Neural progenitor cell (in vitro differentiated cells): ENCODE measurements around the gene EMC10.

Experiments
- CTCF ChIP-seq: fragments of 200-600 bp; sonication (generic); IDR thresholded peaks from 2 replicates; pipeline ENCODE4 v1.5.1; 2017; ENCODE audit warnings: antibody characterized with exemption, mild to moderate bottlenecking
- EZH2 ChIP-seq: fragments of 200-600 bp; sonication (generic); IDR thresholded peaks from 2 replicates; pipeline ENCODE4 v1.6.1; 2017; ENCODE audit warnings: antibody characterized with exemption, mild to moderate bottlenecking, moderate library complexity
- EZH2phosphoT487 ChIP-seq: fragments of 200-600 bp; sonication (generic); IDR thresholded peaks from 2 replicates; pipeline ENCODE4 v1.6.1; 2017; ENCODE audit warnings: antibody characterized with exemption

- TF ChIP-seq CTCF (no peak), EZH2phosphoT487 (no peak), EZH2 (no peak)
Measured at GRCh38 chr19:50444059-50444458, 32.2 kb upstream of the EMC10 start.
